GM21381 (cell line): ENCODE measurements around the gene MYO1F.
"Not testable (repeated sequence)": the region's sequence is repeated elsewhere in the genome, so short reads cannot be mapped to it uniquely, and the experiment has no call there.

Experiments used
- ATAC-seq: cut with Tn5 transposase; IDR thresholded peaks from one replicate; pipeline ENCODE4 v1.9.1; 2021; ENCODE audit warnings: mild to moderate bottlenecking, moderate library complexity; ENCODE audit not compliant: unreplicated experiment

The MYO1F gene

DNA sequence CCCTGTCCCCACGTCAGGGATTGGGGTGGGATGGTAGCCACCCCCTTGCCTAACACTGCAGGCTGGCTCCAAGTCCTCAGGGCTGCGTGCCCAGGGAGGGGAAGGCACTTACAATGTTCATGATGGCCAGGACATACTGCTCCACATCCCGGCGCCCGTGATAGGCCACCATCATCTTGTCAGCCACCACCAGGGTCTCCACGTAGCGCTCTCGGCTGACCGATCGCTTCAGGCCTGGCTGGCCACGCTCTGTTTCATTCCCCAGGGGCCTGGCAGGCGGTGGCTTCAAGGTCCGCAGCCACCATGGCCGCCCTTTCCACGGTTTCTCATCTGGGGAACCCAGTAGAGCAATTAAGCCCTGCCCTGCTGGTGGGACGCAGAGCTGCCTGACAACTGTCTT is 23.6 kb upstream of the MYO1F start:
- no peak for ATAC-seq

- ATAC-seq, result no peak
Measured at GRCh38 chr19:8600064-8600463, 22.8 kb upstream of the MYO1F start.

DNA sequence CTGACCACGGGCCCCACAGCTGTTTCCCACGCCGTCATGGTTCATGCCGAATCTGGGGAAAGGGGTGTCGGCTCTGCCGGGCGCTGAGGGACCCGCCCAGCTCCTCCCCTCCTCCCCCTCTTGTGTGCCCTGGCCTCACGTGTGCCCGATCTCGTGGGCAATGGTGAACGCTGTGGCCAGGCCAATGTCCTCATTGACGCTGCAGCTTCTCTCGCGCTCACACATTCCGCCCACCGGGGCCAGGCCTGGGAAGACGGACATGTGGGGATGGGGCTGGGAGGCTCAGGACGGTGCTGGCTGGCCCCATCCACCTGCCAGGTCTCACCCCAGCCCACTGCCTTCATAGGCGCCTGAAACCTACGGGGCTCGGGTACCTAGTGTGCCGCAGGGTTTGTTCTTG is 18.9 kb upstream of the MYO1F start:
- ATAC-seq, result no peak

GRCh38 chr19:8595651-8596050 is 18.4 kb upstream of the MYO1F start:
- no peak for ATAC-seq

DNA sequence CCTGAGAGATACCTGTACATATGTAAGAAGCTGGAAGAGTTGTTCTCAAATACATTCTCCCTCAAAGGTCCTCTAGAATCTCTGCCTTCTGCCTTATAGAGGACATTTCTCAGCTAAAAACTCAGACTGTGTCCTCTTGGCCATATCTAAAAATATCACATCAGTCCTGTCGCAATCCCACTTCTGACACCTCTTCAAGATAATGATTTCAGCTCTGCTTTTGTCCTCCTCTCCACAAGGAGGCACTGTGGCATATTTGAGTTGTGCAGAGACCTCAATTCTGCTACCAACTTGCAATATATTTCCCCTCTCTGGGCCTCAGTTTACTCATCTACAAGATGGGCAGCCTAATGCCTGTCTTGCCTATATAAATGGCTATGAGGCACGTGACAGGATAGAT is 16.7 kb upstream of the MYO1F start:
- no peak for ATAC-seq

GRCh38 chr19:8592231-8593009 is 15.2 kb upstream of the MYO1F start:
- no peak for ATAC-seq

- no peak for ATAC-seq
Measured at GRCh38 chr19:8589177-8589714, 12.0 kb upstream of the MYO1F start.

DNA sequence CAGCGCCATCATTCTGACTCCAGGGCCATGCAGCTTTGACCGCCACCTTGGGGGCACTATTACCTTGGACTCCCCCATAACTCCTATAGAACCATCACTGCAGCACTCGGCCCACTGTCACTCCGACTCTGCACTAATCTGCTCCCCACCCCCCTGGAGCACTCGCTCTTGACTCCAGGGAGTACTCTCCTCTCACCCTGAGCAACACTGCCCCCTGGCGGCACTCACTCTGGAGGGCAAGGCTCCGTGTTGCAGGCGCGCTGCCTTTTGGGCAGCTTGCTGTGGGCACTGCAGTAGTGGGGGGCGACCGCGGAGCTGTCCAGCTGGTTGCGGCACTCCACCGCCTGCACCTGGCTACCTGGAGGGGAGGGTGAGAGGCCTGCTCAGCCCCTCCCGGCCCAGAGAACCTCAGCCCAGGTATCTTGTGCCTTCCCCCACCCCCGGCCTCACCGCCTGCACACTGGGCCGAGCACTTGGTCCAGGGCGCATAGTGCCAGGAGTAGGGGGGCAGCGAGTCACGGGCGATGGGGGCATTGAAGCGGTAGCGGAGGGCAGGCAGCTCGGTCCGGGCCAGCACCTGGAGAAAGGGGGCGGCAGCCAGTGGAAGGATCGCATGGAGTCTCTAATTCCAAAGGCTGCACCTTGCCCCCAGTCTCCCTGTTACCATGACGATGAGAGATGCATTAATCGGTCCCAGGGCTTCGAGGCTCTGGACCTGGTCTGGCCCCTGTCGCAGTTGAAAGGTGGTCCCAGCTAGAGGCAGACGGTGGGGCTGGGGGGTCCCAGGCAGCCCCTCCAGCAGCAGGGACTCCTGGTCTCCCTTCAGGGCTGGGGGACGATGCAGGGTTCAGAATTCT is 8.9 kb upstream of the MYO1F start:
- no peak for ATAC-seq

DNA sequence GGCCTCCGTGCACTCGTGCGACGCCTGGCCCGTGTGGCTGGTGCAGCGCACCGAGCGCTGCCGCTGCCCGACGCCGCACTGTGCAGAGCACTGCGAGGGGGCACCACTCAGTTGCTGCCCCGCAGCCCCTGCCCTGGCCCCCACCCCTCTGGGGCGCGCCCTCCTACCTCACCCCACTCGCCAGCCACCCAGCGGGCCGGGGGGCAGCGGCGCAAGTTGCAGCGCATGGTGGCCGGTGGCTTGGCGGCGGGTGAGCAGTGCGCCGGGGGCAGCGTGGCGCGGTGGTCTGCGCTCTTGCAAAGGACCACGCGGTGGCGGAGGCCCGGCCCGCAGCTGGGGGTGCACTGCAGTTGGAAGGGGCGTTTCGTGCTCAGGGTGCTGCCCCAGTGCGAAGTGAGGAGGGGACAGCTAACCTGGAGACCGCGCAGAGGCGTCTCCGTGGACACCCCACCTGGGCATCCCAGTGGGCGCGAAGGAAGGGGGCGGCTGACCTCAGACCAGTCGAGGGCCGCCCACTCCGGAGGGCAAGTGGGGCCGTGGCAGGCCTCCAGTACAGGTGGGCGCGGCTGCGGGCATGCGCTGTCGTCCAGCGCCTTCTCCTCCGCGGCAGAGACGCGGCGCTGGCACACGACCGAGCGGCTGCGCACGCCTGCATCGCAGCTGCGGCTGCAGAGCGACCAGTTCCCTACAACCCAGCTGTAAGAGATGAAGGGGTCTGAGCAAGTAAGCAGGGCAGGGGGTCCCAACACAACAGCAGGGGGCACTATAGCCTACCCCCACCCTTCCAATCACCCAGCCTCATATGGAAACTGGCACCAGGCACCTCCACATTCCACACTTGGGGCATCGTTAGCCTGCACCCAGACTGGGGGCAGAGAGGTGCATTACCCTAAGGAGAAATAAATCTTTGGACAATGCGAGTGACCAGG is 8.0 kb upstream of the MYO1F start:
- no peak for ATAC-seq

DNA sequence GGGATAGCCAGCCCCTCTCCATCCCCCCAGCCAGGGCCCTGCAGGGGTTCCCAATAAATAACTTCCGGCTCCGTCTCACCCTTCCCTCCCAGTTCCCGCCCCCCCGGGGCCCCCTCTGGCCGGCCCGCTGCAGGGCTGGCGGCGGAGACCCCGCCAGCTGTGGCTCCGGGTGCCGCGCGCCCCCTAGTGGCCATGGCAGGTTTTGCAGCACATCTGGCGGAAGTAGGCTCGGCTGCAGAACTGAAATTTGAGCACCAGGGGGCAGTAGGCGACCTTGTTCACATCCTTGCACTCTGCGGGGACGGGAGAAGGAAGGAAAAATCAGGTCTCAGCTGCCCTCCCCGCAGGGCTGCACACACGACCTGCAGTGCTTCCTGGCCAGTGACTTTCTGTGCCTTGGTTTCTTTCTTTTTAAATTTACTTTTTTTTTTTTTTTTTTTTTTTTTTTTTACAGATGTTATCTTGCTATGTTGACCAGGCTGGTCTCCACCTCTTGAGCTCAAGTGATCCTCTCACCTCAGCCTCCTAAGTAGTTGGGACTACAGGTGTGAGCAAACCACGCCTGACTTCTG is 3.6 kb upstream of the MYO1F start:
- ATAC-seq, result peak; percentile 43

GRCh38 chr19:8578642-8579265 is 1.5 kb upstream of the MYO1F start:
- no peak for ATAC-seq

DNA sequence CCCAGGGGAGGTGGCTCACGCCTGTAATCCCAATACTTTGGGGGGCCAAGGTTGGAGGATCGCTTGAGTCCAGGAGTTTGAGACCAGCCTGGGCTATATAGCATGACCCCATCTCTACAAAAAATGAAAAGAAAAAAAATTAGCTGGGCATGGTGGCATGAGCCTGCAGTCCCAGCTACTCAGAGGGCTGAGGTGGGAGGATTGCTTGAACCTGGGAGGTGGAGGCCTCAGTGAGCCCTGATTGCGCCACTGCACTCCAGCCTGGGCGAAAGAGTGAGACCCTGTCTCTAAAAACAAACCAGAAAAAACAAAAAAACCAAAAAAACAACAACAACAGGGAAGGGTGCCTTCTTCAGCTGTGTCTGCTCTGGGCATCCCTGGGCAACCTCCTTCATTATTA is 499 bp upstream of the MYO1F start:
- no peak for ATAC-seq

- ATAC-seq, result no peak
Measured at GRCh38 chr19:8576273-8576993, 809 bp downstream of the MYO1F start.

DNA sequence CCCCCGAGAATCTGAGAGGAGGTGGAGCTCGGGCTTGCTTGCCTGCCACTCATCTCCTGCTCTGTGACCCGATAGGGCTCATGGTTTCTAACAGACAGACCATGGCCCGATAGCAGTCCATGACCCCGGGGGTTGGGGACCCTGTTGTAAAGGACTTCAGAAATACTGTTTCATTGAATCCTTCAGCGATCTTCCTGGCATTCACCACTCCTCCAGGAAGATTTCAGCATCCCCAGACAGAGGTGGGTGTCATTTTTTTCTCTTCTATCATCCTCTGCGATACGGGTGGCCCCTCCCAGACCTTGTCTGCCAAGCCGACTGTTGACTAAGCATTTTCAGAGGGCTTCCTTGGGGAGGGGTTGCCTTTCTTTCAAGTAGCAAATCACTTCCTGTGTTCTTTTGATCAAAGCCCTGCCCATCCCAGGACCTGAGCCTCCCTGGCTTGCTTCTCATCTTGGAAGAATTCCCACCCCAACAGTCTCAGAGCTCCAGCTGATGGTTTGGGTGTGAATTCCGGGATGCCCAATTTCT is 1.7 kb downstream of the MYO1F start:
- ATAC-seq, result no peak

DNA sequence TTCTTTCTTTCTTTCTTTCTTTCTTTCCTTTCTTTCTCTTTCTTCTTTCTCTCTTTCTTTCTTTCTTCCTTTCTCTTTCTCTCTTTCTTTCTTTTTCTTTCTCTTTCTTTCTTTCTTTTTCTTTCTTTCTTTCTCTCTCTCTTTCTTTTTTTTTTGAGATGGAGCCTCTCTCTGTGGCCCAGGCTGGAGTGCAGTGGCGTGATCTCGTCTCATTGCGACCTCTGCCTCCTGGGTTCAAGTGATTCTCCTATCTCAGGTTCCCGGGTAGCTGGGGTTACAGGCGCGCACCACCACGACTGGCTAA is 2.7 kb downstream of the MYO1F start:
- ATAC-seq, result not testable (repeated sequence)

- no peak for ATAC-seq
Measured at GRCh38 chr19:8573316-8573715, 3.9 kb downstream of the MYO1F start.

GRCh38 chr19:8571006-8571411 is 6.2 kb downstream of the MYO1F start:
- ATAC-seq, result no peak

- peak; percentile 81 for ATAC-seq
Measured at GRCh38 chr19:8569066-8569771, 8.0 kb downstream of the MYO1F start.
